ENCODE data around the gene HINT2.

HINT2 gene

DNA sequence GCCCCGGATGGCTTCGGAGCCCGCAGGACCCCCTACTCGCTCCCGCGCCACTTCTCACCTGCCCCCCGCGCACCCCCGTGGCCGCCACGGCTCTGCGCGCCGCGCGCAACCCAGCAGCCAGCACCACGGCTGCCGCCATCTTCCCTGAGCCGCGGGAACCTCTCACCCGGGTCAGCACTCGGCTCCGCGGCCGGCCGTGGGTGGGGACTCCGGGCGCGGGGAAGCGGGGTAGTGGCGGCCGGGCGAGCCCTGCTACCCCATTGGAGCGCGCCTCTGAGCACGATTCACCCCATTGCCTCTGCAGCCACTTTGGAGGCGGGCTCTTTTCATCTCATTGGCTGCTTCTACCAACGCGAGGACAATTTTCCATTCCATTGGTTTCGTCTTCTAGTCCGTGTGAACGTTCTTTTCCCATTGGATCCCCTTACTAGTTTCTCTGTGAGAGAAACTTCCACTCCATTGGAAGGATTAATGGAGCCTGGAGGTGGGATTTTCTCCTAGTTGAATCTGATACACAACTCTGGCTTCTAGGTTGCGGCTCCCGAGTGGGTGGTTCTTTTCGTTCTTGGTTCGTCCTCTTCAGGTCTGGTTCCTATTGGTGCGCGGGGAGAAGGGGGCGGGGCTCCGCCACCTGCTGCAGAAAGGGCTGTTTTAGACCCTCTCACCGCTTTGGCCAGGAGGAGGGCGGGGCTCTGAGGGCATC is at the start of gene HINT2:
TSS of gene HINT2 (minus strand) at position 202 of the 703 bp plus-strand sequence. CDS start at position 139, 63 bp downstream.
- Histone ChIP-seq H3K4me3 (ENCODE audit: low read length) (peak within 1 kb of the TSS; percentile 86), H3K27me3 (ENCODE audit: control insufficient read depth, low read length) (no peaks in the 10 kb centered on the region), H3K36me3 (ENCODE audit: control insufficient read depth, low read length) (peaks cover 12% of the 10 kb centered on the region), H3K79me2 (ENCODE audit: control insufficient read depth, low read length) (peaks cover 13% of the 10 kb centered on the region), H3K27ac (ENCODE audit: low read depth, low read length) (peak within 1 kb of the TSS; percentile 88), H3K4me1 (ENCODE audit: control insufficient read depth, low read length) (peaks cover 36% of the 10 kb centered on the region), H3K4me2 (ENCODE audit: low read length) (peak within 1 kb of the TSS; percentile 100), H3K9me2 (replicated peaks; ENCODE audit: control insufficient read depth, low read length) (no peaks in the 10 kb centered on the region), H4K20me1 (ENCODE audit: control insufficient read depth, insufficient read depth, low read depth, low read length) (no peaks in the 10 kb centered on the region), H3K9me3 (ENCODE audit: control insufficient read depth, insufficient read depth, low read length) (0 out of 2 replicates have a peak, but pooled peaks cover 3% of the 10 kb centered on the region), H3F3A (ENCODE audit: control insufficient read depth, insufficient read depth) (peaks cover 6% of the 10 kb centered on the region)
- TF ChIP-seq CTCF (IDR thresholded peaks at IDR 0.05; ENCODE audit: low read depth, low read length, poor library complexity, severe bottlenecking) (no peak), EZH2phosphoT487 (IDR thresholded peaks at IDR 0.05; ENCODE audit: borderline replicate concordance, low read length) (no peak)

DNA sequence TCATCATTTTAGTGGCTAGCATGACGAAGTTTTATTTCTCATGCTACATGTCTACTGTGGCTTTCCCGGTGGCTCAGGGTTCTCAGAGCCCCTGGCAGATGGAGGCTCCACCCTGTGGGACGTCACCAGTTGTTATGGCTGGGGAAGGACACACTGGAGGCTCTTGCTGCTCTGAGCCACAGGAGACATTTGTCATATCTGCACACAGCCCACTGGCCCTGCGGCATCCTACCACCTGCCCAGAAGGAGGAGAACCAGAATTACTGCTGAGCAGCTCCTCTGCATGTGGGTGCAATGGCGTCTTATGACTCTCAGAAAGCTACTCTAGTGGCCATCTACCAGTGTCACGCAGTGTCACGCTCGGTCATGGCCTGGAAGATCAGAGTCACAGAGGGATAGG is 48.7 kb upstream of the HINT2 start:
- Histone ChIP-seq H3K27ac (ENCODE audit: low read depth, low read length) (no peak overlapping the region), H3K4me1 (ENCODE audit: control insufficient read depth, low read length) (no peaks in the 10 kb centered on the region), H3K79me2 (ENCODE audit: control insufficient read depth, low read length) (no peaks in the 10 kb centered on the region), H3K9me2 (replicated peaks; ENCODE audit: control insufficient read depth, low read length) (no peaks in the 10 kb centered on the region), H3K9me3 (ENCODE audit: control insufficient read depth, insufficient read depth, low read length) (no peaks in the 10 kb centered on the region), H3K4me2 (ENCODE audit: low read length) (no peak overlapping the region), H4K20me1 (ENCODE audit: control insufficient read depth, insufficient read depth, low read depth, low read length) (no peaks in the 10 kb centered on the region), H3K36me3 (ENCODE audit: control insufficient read depth, low read length) (no peaks in the 10 kb centered on the region), H3K4me3 (ENCODE audit: low read length) (no peak overlapping the region), H3K27me3 (ENCODE audit: control insufficient read depth, low read length) (peaks cover 9% of the 10 kb centered on the region), H3F3A (ENCODE audit: control insufficient read depth, insufficient read depth) (no peaks in the 10 kb centered on the region)
- TF ChIP-seq CTCF (IDR thresholded peaks at IDR 0.05; ENCODE audit: low read depth, low read length, poor library complexity, severe bottlenecking) (no peak), EZH2phosphoT487 (IDR thresholded peaks at IDR 0.05; ENCODE audit: borderline replicate concordance, low read length) (no peak)

GRCh38 chr9:35862328-35862727 is 47.5 kb upstream of the HINT2 start:
- Histone ChIP-seq H3K36me3 (ENCODE audit: control insufficient read depth, low read length) (no peaks in the 10 kb centered on the region), H3K27me3 (ENCODE audit: control insufficient read depth, low read length) (peaks cover 9% of the 10 kb centered on the region), H4K20me1 (ENCODE audit: control insufficient read depth, insufficient read depth, low read depth, low read length) (no peaks in the 10 kb centered on the region), H3K27ac (ENCODE audit: low read depth, low read length) (no peak overlapping the region), H3K79me2 (ENCODE audit: control insufficient read depth, low read length) (no peaks in the 10 kb centered on the region), H3K4me1 (ENCODE audit: control insufficient read depth, low read length) (no peaks in the 10 kb centered on the region), H3K9me3 (ENCODE audit: control insufficient read depth, insufficient read depth, low read length) (no peaks in the 10 kb centered on the region), H3K4me3 (ENCODE audit: low read length) (no peak overlapping the region), H3F3A (ENCODE audit: control insufficient read depth, insufficient read depth) (no peaks in the 10 kb centered on the region), H3K4me2 (ENCODE audit: low read length) (no peak overlapping the region), H3K9me2 (replicated peaks; ENCODE audit: control insufficient read depth, low read length) (no peaks in the 10 kb centered on the region)
- TF ChIP-seq EZH2phosphoT487 (IDR thresholded peaks at IDR 0.05; ENCODE audit: borderline replicate concordance, low read length): no peak
- TF ChIP-seq CTCF (IDR thresholded peaks at IDR 0.05; ENCODE audit: low read depth, low read length, poor library complexity, severe bottlenecking): no peak
